Nephron progenitor cell (in vitro differentiated cells): ENCODE results near the gene ADAM23.

ENCODE experiments used
- DNase-seq: peaks from one replicate; pipeline ENCODE4 v3.0.0; 2021
- H3K27ac Mint-ChIP-seq: 2 replicates; pipeline ENCODE4 v1.8.0; 2021; ENCODE audit warnings: mild to moderate bottlenecking, moderate library complexity, mixed read lengths
- H3K27me3 Mint-ChIP-seq: 2 replicates; pipeline ENCODE4 v1.8.0; 2021; ENCODE audit warnings: mild to moderate bottlenecking, low read depth, mixed read lengths; ENCODE audit not compliant: poor library complexity
- H3K36me3 Mint-ChIP-seq: 2 replicates; pipeline ENCODE4 v1.8.0; 2021; ENCODE audit warnings: low read depth, mixed read lengths
- H3K4me1 Mint-ChIP-seq: 2 replicates; pipeline ENCODE4 v1.8.0; 2021; ENCODE audit warnings: mixed read lengths
- H3K4me3 Mint-ChIP-seq: 2 replicates; pipeline ENCODE4 v1.8.0; 2021; ENCODE audit warnings: mild to moderate bottlenecking, moderate library complexity, mixed read lengths
- H3K9me3 Mint-ChIP-seq: 2 replicates; pipeline ENCODE4 v1.8.0; 2021; ENCODE audit warnings: mild to moderate bottlenecking, moderate library complexity, mixed read lengths
- TF ChIP-seq, protein P1 (sequence below): fragments of 200-600 bp; sonication (generic); IDR thresholded peaks from 2 replicates; pipeline ENCODE4 v1.5.0; 2021; ENCODE audit warnings: antibody characterized with exemption

The ADAM23 gene

DNA sequence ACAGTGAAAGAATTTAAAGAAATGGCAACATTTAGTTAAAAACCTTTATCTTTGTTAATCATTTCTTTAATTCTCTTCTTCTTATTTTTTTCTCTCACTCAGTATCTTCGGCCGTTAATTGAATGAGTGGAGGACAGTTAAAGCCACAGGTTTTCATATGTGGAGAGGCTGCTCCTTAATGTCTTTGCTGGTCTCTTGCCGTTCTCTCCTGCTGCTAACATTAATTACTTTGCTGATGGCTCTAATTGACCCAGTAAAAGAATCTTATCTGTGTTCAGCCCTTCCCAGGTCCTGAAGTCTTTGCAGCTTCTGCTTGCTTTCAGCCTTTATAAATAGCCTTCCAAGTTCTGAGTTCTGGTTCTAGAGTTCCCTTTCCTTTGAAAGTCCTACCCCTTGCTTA lies 77.1 kb downstream of the ADAM23 start:
- TF ChIP-seq, protein P1, sequence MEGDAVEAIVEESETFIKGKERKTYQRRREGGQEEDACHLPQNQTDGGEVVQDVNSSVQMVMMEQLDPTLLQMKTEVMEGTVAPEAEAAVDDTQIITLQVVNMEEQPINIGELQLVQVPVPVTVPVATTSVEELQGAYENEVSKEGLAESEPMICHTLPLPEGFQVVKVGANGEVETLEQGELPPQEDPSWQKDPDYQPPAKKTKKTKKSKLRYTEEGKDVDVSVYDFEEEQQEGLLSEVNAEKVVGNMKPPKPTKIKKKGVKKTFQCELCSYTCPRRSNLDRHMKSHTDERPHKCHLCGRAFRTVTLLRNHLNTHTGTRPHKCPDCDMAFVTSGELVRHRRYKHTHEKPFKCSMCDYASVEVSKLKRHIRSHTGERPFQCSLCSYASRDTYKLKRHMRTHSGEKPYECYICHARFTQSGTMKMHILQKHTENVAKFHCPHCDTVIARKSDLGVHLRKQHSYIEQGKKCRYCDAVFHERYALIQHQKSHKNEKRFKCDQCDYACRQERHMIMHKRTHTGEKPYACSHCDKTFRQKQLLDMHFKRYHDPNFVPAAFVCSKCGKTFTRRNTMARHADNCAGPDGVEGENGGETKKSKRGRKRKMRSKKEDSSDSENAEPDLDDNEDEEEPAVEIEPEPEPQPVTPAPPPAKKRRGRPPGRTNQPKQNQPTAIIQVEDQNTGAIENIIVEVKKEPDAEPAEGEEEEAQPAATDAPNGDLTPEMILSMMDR, result no peak
- H3K27ac Mint-ChIP-seq, result no peak overlapping the region

DNA sequence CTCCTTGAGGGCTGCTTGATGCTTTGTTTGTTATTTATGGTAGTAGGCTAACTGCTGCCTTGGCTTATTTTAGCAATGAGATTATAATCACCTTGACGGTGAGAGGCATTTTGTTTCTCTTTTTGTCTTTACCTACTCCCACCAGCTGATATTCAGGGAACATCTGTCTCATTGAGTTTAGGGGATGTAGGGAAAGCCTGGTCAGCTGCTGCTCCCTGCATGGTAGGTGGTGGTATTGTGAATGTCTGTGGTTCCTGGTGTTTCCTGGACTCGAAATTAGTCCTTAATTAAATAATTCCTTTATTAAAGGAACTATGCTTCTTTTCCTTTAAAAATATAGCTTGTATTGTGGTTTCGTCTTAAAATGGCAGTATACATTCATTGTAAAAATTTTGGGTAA lies 77.8 kb downstream of the ADAM23 start:
- DNase-seq, result no peak
- Mint-ChIP-seq H3K4me1 (no peaks in the 10 kb centered on the region), H3K9me3 (no peaks in the 10 kb centered on the region), H3K27me3 (no peaks in the 10 kb centered on the region), H3K36me3 (no peaks in the 10 kb centered on the region), H3K4me3 (no peak overlapping the region), H3K27ac (no peak overlapping the region)
- TF ChIP-seq, protein P1, result no peak

More for the DNA sequence above, 77.1 kb downstream of the ADAM23 start:
- Mint-ChIP-seq H3K27me3 (no peaks in the 10 kb centered on the region), H3K4me1 (no peaks in the 10 kb centered on the region), H3K36me3 (no peaks in the 10 kb centered on the region), H3K4me3 (no peak overlapping the region), H3K9me3 (no peaks in the 10 kb centered on the region)
- DNase-seq, result no peak

DNA sequence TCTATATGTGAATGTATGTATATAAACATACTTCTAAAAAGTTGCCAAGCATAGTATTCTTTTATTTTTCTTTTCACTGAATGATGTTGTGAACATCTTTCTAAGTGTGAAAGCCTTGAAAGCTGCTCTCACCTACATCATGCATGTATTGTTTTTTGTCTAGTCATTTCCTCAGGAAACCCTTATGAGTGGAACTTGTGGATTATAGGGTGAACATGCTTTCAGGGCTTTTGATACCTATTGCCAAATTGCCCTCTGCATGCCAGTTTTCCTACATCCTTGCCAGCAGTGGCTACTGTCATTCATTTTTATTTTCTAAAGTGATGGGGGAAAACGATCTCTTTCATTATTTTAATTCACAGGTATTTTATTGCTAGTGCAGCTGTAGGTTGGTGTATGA lies 78.3 kb downstream of the ADAM23 start:
- H3K9me3 Mint-ChIP-seq, result no peaks in the 10 kb centered on the region
- TF ChIP-seq, protein P1, result no peak
- H3K27me3 Mint-ChIP-seq, result no peaks in the 10 kb centered on the region
- H3K36me3 Mint-ChIP-seq, result no peaks in the 10 kb centered on the region
- no peaks in the 10 kb centered on the region for H3K4me1 Mint-ChIP-seq
- DNase-seq, result no peak
- no peak overlapping the region for H3K4me3 Mint-ChIP-seq
- no peak overlapping the region for H3K27ac Mint-ChIP-seq

DNA sequence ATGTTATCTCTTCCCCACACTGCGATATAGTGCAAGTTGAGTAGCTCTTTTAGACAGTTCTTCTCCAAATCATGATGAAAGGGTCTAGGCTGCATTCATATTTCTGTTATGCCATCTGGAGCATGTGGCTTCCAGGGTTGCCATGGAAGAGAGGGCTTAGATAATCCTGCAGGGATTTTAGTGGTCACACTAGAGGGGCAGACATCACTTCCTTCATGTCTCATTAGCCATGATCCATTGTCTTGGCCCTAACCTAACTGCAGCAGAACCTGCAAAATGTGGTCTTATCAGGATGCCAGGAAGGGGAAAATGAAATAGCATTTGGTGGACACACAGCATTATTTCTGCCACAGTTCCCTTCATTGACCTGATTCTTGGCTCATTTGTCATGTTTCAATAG lies 83.1 kb downstream of the ADAM23 start:
- H3K4me1 Mint-ChIP-seq, result peaks cover 13% of the 10 kb centered on the region
- no peak overlapping the region for H3K4me3 Mint-ChIP-seq
- DNase-seq, result no peak
- TF ChIP-seq, protein P1, result no peak
- no peaks in the 10 kb centered on the region for H3K9me3 Mint-ChIP-seq
- no peaks in the 10 kb centered on the region for H3K27me3 Mint-ChIP-seq
- H3K27ac Mint-ChIP-seq, result no peak overlapping the region
- no peaks in the 10 kb centered on the region for H3K36me3 Mint-ChIP-seq

DNA sequence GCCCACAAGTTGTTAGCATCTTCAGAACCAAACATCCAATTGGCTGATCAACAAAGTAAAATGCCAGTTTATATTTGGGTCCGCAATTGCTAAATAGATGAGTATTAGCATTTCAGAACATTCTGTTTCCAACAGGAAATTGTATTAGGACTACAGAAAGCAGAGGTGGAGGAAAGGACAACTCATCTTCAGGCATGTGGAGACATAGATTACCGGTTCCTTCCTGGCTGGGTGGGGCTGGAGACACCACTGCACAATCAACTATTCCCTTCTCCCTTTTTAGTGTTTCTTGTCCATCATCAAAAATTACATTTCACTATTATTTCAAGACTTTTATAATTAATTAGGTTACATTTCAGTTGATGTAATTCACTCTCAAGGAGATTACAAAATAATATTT lies 83.8 kb downstream of the ADAM23 start:
- Mint-ChIP-seq H3K9me3 (no peaks in the 10 kb centered on the region), H3K4me3 (no peak overlapping the region), H3K27me3 (no peaks in the 10 kb centered on the region), H3K4me1 (peaks cover 21% of the 10 kb centered on the region), H3K36me3 (no peaks in the 10 kb centered on the region), H3K27ac (no peak overlapping the region)
- TF ChIP-seq, protein P1, result no peak
- DNase-seq, result no peak

DNA sequence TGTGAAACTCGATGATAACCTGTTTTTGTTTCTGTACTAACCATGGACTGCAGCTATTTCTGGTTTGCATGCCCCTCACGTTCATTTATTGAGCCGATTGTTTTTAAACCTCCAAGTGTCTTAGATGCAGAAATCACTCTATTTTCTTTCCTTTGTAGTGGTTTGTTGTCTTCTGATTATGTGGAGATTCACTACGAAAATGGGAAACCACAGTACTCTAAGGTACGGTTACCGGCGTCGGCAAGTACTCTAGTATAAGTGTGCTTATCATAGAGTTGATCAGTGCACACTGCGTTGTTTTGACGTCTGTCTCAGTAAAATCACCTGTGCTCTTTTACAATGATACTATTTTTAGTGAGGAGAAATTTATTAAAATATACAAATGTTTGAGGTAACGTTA lies 87.4 kb downstream of the ADAM23 start:
- Mint-ChIP-seq H3K4me3 (no peak overlapping the region), H3K27ac (no peak overlapping the region), H3K9me3 (no peaks in the 10 kb centered on the region), H3K36me3 (no peaks in the 10 kb centered on the region), H3K4me1 (peaks cover 27% of the 10 kb centered on the region), H3K27me3 (no peaks in the 10 kb centered on the region)
- DNase-seq, result no peak
- TF ChIP-seq, protein P1, result no peak
